ENCODE results near the gene WDR47.
"Not testable (repeated sequence)": the region's sequence is repeated elsewhere in the genome, so short reads cannot be mapped to it uniquely, and the experiment has no call there.

The WDR47 gene

GRCh38 chr1:108962681-108963051, 79.2 kb downstream of the WDR47 start:
- no peak for DNase-seq (ENCODE audit: low read depth)

- DNase-seq (ENCODE audit: low read depth): no peak
These were observed 80.0 kb downstream of the WDR47 start for GRCh38 chr1:108961752-108962486.

- no peak for DNase-seq (ENCODE audit: low read depth)
These were observed 80.7 kb downstream of the WDR47 start for GRCh38 chr1:108961198-108961597.

GRCh38 chr1:108960719-108961118, 81.2 kb downstream of the WDR47 start:
- DNase-seq (ENCODE audit: low read depth): no peak

GRCh38 chr1:108957888-108958287, 84.0 kb downstream of the WDR47 start:
- DNase-seq (ENCODE audit: low read depth): no peak

GRCh38 chr1:108955881-108956280, 86.0 kb downstream of the WDR47 start:
- DNase-seq (ENCODE audit: low read depth): no peak

GRCh38 chr1:108955111-108955510, 86.8 kb downstream of the WDR47 start:
- DNase-seq (ENCODE audit: low read depth): no peak

GRCh38 chr1:108953452-108953851, 88.5 kb downstream of the WDR47 start:
- DNase-seq (ENCODE audit: low read depth): no peak

GRCh38 chr1:108951242-108951641, 90.7 kb downstream of the WDR47 start:
- DNase-seq (ENCODE audit: low read depth): no peak

- DNase-seq (ENCODE audit: low read depth): no peak
These were observed 92.9 kb downstream of the WDR47 start for GRCh38 chr1:108949044-108949443.

GRCh38 chr1:108947871-108948525, 93.9 kb downstream of the WDR47 start:
- peak; percentile 4 for DNase-seq (ENCODE audit: low read depth)

GRCh38 chr1:108936170-108936569, 105.7 kb downstream of the WDR47 start:
- DNase-seq (ENCODE audit: low read depth): no peak

- no peak for DNase-seq (ENCODE audit: low read depth)
These were observed 108.0 kb downstream of the WDR47 start for GRCh38 chr1:108933944-108934343.

- not testable (repeated sequence) for DNase-seq (ENCODE audit: low read depth)
These were observed 114.3 kb downstream of the WDR47 start for GRCh38 chr1:108927565-108927964.

- DNase-seq (ENCODE audit: low read depth): no peak
These were observed 116.0 kb downstream of the WDR47 start for GRCh38 chr1:108925920-108926319.
